HK-2 (cell line): ENCODE results near the gene LASP1.
A peak's percentile ranks its signal among the peaks of the same experiment; 100 is the strongest.

Source experiments
- DNase-seq: peaks from one replicate; pipeline ENCODE4 v3.0.0-alpha.2; 2018; ENCODE audit not compliant: unreplicated experiment

Gene LASP1

DNA sequence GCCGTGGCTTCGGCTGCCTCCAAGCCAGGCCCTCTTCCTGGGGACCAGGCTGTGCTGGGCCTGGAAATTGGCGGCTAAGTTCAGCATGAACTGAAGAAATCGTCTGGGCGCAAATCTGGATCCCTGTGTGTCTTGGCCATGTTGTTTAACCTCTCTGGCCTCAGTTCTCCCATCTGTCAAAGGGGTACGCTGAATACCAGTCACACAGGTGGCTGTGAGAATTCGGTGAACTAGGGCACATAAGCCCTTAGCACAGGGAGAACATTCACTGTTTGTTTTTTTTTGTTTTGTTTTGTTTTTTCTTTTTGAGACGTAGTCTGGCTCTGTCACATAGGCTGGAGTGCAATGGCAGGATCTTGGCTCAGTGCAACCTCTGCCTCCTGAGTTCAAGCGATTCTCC is 19.0 kb downstream of the LASP1 start:
- no peak for DNase-seq

DNA sequence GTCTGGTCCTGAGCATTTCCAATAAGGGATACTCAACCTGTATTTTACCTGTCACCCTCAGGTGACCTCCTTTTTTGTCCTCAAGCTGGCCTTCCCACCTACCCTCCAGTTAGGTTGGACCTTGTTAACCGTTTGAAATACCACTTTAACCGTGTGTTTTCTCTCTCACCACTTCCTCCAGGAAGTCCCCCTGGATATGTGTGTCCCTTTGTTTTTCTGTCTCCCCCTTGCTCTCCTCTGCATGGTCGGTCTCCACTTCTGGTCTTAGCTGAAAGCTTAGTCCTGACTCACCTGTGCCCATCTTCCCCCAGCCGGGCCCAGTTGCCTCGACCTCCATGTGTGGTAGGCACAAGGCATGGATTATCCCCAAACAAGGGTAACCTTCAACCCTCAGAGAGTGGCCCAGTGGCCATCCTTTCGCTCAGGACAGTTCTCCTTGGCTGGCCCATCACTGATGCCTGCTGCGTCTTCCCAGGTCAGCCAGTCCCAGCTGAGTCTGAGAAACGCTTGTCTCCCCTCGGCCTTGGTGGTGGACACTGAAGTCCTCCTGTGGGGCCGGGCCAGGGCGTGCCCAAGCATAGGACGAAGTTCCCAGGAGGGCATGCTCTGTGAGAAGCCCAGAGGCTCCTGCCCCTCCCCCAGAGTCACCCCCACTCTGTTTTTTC is 20.0 kb downstream of the LASP1 start:
- DNase-seq = no peak

DNA sequence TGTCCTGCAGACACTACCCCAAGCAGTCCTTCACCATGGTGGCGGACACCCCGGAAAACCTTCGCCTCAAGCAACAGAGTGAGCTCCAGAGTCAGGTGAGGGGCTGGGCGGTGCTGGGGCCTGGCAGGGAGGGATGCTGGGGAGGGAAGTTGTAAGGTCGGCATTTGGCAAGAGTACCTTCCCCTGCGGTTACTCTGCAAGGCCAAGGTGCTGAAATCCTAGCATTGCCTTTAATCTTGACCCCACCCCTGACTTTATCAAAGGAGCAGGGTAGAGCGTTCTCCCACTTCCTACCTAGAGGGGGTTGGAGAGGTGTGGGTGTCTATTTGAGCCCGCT is 20.5 kb downstream of the LASP1 start:
- DNase-seq = no peak

DNA sequence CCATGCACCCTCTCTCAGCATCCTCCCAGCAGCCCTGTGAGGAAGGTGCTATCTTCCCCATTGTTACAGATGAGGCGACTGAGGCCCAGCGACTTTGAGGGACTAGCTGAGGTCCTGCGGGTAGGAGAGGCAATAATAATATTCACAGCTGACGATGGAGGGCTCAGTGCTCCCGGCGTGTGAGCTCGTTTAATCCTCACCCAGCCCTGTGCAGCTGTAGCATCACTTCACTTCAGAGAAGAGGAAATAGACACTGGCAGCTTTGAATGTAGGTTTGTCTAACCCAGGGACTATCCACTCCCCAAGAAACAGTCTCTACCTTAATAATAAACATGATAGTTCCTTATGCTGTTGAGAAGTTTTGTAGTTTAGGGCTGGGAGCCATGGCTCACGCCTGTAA is 21.6 kb downstream of the LASP1 start:
- no peak for DNase-seq

DNA sequence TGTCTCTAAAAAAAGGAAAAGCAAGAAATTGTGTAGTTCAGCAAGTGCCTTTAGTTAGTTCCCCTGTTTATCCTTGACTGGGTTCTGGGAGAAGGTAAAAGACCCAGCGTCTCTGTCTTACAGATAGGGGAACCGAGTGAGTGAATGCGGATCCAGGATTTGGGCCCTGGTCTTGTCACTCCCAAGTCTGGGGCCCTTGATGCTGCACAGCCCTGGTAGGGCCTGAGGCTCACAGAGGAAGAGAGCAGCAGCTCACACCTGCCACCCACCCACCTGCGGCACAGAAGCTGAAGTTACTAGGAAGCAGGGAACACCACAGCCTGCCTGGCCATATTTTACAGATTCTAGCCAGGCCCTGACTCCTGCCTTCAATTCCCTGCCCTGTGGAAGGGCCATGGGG is 22.2 kb downstream of the LASP1 start:
- no peak for DNase-seq

DNA sequence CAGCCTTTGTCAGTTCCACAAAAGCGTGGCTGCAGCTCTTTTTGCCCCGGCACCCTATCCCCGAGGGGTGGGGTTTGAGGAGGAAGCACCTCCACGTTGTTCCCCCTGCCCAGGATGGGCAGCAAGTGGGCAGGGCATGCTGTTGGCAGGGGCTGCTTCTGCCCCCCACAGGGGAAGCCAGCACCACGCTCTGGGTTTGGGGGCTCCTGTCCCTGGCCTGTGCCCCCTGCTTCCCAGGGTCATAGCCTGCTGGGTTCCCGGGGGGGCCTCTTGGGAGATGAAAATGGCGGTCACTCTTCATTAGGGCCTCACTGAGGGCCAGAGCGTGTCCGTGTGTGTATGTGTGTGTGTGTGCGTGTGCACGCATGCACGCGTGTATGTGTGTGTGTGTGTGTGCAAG is 22.8 kb downstream of the LASP1 start:
- DNase-seq = no peak

DNA sequence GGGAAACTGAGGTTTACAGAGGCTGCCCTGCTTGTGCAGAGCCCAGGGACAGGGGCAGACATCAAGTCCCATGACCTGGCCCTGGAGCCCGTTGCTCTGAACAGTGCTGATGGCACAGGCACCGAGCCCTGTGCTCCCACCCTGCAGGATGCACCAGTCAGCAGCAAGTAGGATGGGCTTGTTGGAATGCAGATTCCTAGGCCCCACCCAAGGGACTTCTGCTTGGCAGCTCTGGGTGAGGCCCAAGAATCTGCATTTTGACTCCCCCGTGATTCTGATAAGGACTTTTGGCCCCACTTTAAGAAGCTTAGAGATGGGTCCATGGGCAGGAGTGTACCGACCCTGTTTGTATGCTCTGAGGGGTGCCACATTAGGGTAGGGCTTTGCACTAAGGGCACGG is 23.3 kb downstream of the LASP1 start:
- DNase-seq = no peak

DNA sequence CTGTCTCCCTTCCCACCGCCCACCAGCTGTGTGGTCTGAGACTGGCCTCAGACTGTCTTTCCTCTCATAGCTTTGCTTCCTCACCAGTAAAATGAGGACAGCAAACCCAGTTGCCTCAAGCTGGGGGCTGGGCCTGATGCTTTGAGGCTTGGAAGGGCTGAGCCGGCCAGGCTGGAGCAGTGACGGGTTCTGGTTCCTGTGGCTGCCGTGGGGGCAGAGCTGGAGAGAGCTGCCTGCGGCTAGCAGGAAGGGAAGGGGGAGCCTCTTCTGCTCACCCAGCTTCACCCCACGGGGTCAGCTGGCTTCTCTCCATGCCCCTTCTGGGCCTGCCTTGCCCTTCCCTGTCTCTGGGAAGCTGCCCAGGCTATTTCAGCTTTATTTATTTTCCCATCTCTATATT is 23.7 kb downstream of the LASP1 start:
- DNase-seq = no peak

DNA sequence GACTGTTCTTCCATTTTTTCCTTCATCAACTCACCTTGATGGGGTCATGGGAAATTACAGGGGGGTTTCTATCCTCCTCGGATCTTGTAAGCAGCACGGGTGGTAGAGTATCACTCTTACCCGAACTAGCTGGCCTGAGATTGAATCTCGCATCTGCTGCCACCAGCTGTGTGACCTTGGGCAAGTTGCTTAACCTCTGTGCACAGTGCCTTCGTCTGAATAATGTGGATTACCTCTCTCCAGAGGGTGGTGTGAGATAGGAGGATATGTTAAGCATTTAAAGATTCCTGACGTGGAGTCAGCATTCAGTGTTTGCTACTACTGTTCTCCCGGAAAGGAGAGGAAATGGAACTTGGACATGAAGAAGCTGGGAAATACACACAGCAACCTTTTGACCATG is 24.4 kb downstream of the LASP1 start:
- no peak for DNase-seq

DNA sequence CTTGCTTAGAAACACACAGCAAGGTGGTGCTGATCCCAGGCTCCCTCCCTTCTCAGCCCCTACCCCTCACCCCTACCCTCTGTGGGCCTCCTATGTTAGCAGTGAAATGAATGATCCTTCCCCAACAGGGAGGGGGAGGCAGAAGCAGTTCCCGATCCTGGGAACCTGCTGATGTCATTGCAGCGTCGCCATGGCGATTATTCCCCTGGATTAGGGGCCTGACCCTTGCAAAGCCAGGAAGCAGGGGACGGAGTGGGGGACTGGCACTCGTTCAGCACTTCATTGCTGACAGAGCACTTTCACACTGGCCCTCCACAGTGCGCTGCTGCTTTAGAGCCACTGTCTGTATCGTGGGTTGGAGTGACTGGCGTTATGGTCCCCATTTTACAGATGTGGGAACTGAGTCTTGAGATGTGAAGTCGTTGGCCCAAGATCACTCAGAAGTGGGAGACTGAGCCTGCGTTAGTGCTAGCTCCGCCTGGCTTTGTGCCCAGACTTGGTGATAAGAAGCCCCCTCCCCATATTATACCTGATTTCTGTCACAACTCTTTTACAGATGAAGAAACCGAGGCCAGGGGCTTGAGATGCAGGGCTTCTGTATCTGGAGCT is 26.6 kb downstream of the LASP1 start:
- no peak for DNase-seq

DNA sequence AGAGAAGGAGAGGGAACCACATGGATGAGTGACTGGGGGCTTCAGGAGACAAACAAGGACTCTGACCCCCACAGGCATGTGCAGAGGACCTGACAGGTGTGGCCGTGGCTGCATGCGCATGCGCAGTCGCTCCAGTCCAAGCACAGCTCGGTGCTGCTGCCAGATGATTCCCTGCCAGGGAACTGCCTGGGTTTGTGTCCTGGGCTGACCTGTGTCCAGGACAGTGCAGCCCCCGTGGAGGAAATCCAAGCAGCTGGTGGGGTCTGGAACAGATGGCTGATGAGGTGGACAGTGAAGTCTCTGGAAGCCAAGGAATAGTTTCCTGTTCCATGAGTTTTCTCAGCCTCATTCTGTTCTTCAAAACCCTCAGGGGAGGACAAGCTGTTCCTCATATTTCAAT is 27.3 kb downstream of the LASP1 start:
- DNase-seq = no peak

DNA sequence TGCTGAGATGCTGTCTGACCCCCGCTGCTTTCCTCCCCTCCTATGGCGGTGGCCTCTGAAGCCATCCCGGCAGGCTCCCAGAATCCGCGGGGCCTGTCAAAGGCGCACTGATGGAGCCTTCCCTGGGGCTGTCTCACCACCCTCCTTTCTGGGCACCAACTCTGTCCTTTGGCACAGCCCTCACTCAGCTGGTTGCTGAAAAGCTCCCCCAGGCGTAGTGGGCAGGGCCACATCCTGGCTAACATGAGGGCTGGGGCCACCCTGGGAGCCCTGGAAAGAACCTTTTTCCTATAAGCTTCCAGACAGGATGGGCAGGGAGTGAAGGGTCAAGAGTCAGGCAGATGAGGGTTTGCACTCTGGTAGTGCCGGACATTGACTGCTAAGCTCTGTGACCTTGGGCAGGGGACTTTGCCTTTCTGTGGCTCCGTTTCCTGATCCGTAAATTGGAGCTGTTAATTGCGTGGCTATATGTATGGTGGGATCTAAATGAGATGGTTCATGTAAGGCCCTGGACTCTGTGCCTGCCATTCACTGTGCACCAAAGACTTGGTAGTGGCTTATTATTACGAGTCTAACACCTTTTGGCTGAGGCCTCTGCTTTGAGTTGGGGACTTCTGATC is 27.9 kb downstream of the LASP1 start:
- DNase-seq = no peak

DNA sequence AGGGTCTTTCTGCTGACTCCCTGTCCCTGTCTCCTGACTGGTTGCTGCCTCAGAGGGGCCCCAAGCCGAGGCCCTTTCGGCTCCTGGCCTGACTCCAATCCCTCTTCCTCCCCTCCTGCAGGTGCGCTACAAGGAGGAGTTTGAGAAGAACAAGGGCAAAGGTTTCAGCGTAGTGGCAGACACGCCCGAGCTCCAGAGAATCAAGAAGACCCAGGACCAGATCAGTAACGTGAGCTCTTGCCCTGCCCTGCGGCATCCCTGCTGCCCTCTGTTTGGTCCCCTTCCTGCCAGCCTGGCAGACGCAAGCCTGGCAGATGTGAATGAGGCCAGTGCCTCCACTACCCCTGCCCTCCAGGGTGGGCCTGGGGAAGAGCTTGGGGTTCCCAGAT is 28.4 kb downstream of the LASP1 start:
- no peak for DNase-seq

DNA sequence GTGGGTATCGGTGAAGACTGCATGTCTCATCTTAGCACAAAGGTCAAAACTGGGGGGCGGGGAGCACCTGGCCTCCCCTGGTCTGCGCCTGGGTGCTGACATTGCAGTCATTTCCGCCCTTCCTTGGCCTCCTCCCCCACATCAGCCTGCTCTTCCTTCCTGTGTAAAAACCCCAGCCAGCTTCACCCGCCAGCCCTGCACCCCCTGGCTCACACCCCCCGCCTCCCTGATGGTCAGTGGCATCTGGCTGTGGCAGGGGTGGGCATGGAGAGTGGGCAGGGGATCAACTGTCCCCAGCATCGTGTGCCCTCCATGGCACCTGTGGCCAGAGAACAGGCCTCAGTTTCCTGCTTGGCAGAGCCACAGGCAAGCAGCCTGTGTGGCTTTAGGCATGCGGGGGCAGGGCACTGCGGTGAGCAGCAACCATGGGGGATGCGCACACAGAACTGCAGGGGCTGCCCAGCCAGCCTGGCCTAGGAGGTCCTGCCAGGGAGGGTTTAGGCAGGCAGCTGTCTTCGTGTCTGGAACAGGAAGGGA is 29.0 kb downstream of the LASP1 start:
- DNase-seq = peak; percentile 59

DNA sequence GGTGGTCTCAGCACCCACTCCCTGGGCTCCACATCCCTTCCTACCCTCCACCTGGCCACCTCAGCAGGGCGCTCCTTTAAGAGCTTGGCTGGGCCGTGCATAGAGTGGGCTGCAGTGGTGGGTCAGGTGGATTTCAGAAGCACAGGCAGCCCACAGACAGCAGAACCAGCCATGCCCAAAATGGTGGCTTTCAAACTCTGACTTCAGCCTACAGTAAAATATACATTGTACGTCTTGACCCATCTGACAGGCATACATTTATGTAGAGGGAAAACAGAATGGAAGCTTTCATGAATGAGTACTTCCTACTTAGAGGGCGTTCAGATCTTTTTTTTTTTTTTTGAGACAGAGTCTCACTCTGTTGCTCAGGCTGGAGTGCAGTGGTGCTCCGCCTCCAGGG is 29.6 kb downstream of the LASP1 start:
- no peak for DNase-seq

DNA sequence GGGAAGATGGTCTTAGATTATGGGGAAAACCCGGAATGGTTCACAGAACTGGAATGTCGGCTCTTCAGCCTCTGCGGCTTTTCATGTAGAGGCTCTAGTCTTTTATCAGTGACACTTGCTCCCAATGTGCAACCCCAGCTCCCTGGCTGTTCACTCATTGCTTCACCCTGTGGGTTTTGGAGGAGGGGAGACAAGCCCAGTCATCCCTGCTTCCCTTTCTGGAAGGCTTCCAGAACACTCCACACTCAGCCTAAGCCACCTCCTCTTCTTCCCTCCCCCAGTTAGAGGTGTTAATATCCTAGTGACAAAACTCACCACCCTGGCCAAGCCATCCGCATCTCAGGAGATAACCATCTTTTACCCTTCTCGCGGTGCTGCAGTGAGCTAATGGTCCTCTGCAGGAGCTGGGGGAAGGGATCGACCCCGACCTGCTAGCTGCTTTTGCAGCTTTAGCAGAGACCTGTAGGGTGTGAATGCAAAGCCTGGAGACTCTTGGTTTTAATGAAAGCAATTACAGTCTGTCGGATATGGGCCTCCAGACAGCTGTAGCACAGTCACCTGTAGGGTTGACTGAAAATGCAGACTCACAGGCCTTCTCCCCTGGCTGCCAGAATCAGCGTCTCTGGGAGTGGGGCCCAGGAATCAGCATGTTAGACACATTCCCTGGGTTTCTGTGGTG is 31.3 kb downstream of the LASP1 start:
- DNase-seq = peak; percentile 91

DNA sequence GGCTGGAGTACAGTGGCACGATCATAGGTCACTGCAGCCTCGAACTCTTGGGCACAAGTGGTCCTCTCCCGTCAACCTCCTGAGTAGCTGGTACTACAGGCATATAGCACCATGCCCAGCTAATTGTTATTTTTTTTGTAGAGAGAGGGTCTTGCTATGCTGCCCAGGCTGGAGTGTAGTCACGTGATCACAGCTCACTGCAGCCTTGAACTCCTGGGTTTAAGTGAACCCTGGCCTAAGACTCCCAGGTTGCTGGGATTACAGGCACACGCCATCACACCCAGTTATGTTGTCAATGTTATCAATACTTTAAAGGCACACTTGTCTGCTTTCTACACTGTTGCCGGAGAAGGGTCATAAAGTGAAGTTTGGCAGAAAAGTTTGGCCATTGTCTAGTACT is 33.5 kb downstream of the LASP1 start:
- DNase-seq = no peak

DNA sequence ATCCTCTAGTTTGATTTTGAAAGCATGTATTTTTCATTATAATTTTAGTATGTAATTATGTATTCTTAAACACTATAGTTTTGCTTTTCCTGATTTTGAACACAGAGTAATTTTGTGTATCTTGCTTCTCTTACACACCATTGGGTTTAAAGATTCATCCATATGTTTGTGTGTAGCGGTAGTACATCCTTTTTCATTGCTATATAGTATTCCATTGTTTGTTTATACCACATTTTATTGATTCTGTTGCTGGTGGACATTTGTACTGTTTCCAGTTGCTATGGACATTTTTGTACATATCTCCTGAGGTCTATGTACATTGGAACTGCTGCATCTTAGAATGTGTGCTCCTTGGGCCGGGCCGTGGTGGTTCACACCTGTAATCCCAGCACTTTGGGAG is 35.0 kb downstream of the LASP1 start:
- DNase-seq = no peak

DNA sequence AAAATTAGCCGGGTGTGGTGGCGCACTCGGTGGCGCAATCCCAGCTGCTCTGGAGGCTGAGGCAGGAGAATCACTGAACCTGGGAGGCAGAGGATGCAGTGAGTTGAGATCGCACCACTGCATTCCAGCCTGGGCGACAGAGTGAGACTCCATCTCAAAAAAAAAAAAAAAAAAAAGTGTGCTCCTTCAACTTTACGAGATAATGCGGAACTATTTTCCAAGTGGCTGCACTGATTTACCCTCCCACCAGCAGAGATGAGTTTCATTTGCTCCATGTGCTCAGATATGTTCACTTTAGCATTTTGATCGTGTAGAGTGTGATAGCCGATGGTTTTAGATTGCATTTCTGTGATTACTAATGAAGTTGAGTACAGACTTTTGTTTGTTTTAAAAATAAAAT is 35.5 kb downstream of the LASP1 start:
- DNase-seq = no peak

DNA sequence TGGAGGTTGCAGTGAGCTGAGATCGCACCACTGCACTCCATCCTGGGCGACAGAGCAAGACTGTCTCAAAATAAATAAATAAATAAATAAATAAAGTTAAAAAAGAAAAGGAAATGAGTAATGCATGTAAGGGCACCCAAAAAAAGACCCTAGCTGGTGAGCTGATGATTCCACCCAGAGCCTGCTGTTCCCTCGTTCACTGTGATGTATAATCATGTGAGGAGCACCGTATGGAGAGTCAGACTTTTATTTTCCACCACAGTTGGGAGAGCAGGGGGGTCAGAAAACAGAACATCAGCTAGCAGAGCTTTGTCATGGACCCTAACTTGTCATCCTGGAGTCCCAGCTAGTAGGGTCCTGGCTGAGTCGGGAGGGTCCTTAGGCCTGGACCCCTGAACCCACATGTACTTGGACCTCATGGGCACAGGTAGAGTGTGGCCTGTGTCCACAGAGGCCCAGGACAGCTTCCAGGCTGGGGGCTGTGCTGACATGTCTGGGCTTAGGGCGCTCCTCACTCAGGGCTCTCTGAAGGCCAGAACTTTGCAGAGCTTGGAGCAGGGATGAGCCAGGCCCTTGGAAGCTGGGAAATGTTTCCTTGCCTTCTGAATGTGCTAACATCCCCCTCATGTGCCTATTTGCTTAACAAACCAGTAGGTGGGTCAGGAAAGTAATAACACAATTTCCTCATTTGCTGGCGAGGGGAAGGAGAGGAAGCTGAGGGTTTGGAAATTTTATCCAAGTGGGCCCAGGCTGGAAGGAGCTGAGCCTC is 36.8 kb downstream of the LASP1 start:
- no peak for DNase-seq

DNA sequence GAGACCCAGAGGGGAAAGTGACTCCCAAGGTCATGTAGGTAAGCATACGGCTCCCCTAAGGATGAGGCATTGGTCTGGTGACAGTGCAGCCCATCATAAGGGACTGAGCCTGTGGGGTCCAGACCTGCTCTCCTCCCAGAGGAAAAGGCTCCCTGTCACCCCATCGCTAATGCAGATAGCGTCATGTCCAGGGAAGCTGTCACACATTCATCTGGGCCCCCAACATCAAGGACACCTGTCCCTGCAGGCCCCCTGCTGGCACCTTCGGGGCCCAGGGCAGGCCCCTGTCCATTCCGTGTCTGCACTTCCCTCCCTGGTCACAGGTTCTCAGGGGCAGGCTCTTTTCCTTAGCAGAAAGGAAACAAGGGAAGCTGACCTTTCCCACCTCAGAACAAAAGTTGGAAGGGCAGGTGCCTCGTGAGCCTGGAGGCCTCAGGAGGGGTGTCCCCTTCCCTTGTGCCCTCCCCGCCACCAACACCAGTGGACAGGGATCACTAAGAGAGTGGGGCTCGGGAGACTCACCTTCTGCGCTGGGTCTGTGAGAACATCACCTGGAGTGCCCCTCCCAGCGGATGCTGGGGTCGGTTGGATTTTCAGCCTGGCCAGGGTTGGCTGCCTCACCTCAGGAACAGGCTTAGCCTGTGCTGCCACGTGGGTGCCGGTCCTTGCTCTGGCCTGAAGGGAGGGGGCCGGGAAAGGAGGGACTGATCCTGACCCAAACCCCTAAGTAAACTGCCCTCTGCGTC is 38.2 kb downstream of the LASP1 start:
- DNase-seq = no peak
